HEK293 (cell line): Measurements from ENCODE around the gene SHBG.

Experiments
- REST ChIP-seq: fragments of 450-650 bp; formaldehyde crosslinking; IDR thresholded peaks from 2 replicates; pipeline ENCODE4 v1.5.1; 2016; ENCODE audit warnings: missing biosample characterization, missing genetic modification characterization
- TCF7L2 ChIP-seq: IDR thresholded peaks from 2 replicates; pipeline ENCODE4 v1.6.1; 2011; ENCODE audit warnings: low read depth, mild to moderate bottlenecking, inconsistent platforms, low read length, moderate library complexity, borderline replicate concordance
- ZBTB8A ChIP-seq: fragments of 450-650 bp; formaldehyde crosslinking; IDR thresholded peaks from 2 replicates; pipeline ENCODE4 v1.5.1; 2016; ENCODE audit warnings: missing biosample characterization, missing genetic modification characterization
- ZNF529 ChIP-seq: fragments of 450-650 bp; formaldehyde crosslinking; IDR thresholded peaks from 2 replicates; pipeline ENCODE4 v1.5.1; 2017; ENCODE audit warnings: missing genetic modification characterization, missing biosample characterization; ENCODE audit not compliant: insufficient replicate concordance
- ZNF664 ChIP-seq: fragments of 450-650 bp; formaldehyde crosslinking; IDR thresholded peaks from 2 replicates; pipeline ENCODE4 v1.5.1; 2016; ENCODE audit warnings: missing biosample characterization, missing genetic modification characterization
- ZNF792 ChIP-seq: fragments of 450-650 bp; formaldehyde crosslinking; IDR thresholded peaks from 2 replicates; pipeline ENCODE4 v1.5.1; 2016; ENCODE audit warnings: missing biosample characterization, missing genetic modification characterization

- TF ChIP-seq ZNF792: no peak
- TF ChIP-seq ZBTB8A (tag by site-specific recombination): no peak
- no peak for TF ChIP-seq REST (tag by site-specific recombination)
- no peak for TF ChIP-seq ZNF529 (tag by site-specific recombination)
- no peak for TF ChIP-seq ZNF664
- no peak for TF ChIP-seq TCF7L2
Measured at GRCh38 chr17:7606280-7606679, 23.7 kb upstream of the SHBG start.
